ENCODE measurements around the gene DOCK9. TPM values are rescaled to one million over a fixed set of nuclear protein-coding genes. Genes with fewer than 3 reads are reported as not detected.

The DOCK9 gene
- polyA plus RNA-seq, 1 of the 3 experiments (the other 2 are of a cell fraction): 16.6 TPM

- Histone ChIP-seq H3K9me3 (no peaks in the 10 kb centered on the region), H3K36me3 (replicated peaks in 1 of 2; ENCODE audit: control insufficient read depth in 1 of 2, insufficient read depth in 2 of 2, low read length in 1 of 2) (peaks cover 10 to 23% of the 10 kb centered on the region in 2 experiments), H3K4me3 (ENCODE audit: low read depth in 2 of 2, low read length in 1 of 2) (no peak overlapping the region), H3K27ac (ENCODE audit: low read depth in 2 of 2, low read length in 1 of 2) (no peak overlapping the region), H3K9me2 (no peaks in the 10 kb centered on the region), H3K79me2 (ENCODE audit: insufficient read depth) (no peaks in the 10 kb centered on the region), H2AFZ (ENCODE audit: low read depth) (no peak overlapping the region), H3K27me3 (ENCODE audit: insufficient read depth) (no peaks in the 10 kb centered on the region), H3K4me1 (ENCODE audit: control insufficient read depth in 1 of 2, insufficient read depth in 2 of 2, low read depth in 1 of 2, low read length in 1 of 2) (no peaks in the 10 kb centered on the region; a peak in 1 of 4 replicates), H3K9ac (no peak overlapping the region), H4K20me1 (ENCODE audit: insufficient read depth) (no peaks in the 10 kb centered on the region), H3F3A (replicated peaks; ENCODE audit: insufficient read depth) (no peaks in the 10 kb centered on the region), H3K4me2 (no peak overlapping the region)
- ChIA-PET POLR2A (no interaction called here), CTCF (interaction anchor here (1.0 to 1.3 kb wide), 2 partner anchors 10 to 11 kb away, joined by 3 read pairs; no protein-coding TSS in a partner anchor)
- WGBS (ENCODE audit: low lambda C conversion rate): 96% methylated on average over 6 of the region's 6 CpGs
- no peak for DNase-seq
- TF ChIP-seq CTCF (IDR thresholded peaks at IDR 0.05): no peak
- TF ChIP-seq FOSL2 (IDR thresholded peaks at IDR 0.05; ENCODE audit: borderline replicate concordance, low read depth): no peak
- TF ChIP-seq JUND (IDR thresholded peaks at IDR 0.05): no peak
- TF ChIP-seq TCF12 (IDR thresholded peaks at IDR 0.05): no peak
- no peak for TF ChIP-seq FOXJ3 (CRISPR knock-in tag; IDR thresholded peaks at IDR 0.05)
- TF ChIP-seq MXI1 (IDR thresholded peaks at IDR 0.05; ENCODE audit: low read depth, low read length): no peak
- no peak for TF ChIP-seq NFIC (IDR thresholded peaks at IDR 0.05; ENCODE audit: borderline replicate concordance)
- TF ChIP-seq TAF1 (IDR thresholded peaks at IDR 0.05; ENCODE audit: borderline replicate concordance, low read depth, low read length): no peak
- no peak for TF ChIP-seq ZBTB33 (IDR thresholded peaks at IDR 0.05; ENCODE audit: borderline replicate concordance, low read depth)
- no peak for TF ChIP-seq MAX (IDR thresholded peaks at IDR 0.05; ENCODE audit: low read depth)
- TF ChIP-seq GATA2 (CRISPR knock-in tag; IDR thresholded peaks at IDR 0.05): no peak
- TF ChIP-seq CHD2 (IDR thresholded peaks at IDR 0.05; ENCODE audit: low read length, partially characterized antibody): no peak
- no peak for TF ChIP-seq POLR2AphosphoS5 (IDR thresholded peaks at IDR 0.05; ENCODE audit: low read depth, low read length)
- TF ChIP-seq USF1 (IDR thresholded peaks at IDR 0.05; ENCODE audit: borderline replicate concordance, low read depth): no peak
- TF ChIP-seq RAD21 (IDR thresholded peaks at IDR 0.05; ENCODE audit: low read length): no peak
- TF ChIP-seq TEAD4 (IDR thresholded peaks at IDR 0.05; ENCODE audit: borderline replicate concordance, insufficient read depth): no peak
- TF ChIP-seq RXRA (IDR thresholded peaks at IDR 0.05; ENCODE audit: borderline replicate concordance, low read depth): no peak
- no peak for TF ChIP-seq MEF2A (IDR thresholded peaks at IDR 0.05; ENCODE audit: borderline replicate concordance, low read depth)
- TF ChIP-seq GABPA (IDR thresholded peaks at IDR 0.05; ENCODE audit: low read depth): no peak
These were observed 89.5 kb downstream of the DOCK9 start for GRCh38 chr13:98888222-98888889.

Measured in SK-N-SH (cell line).